Hematopoietic multipotent progenitor cell treated with erythropoietin and hydrocortisone succinate and interleukin-3 and kit ligand, for 17 days (in vitro differentiated cells): ENCODE data around the gene UBFD1.
"Not testable (repeated sequence)": the region's sequence is repeated elsewhere in the genome, so short reads cannot be mapped to it uniquely, and the experiment has no call there.

Experiments
- DNase-seq: peaks from one replicate; pipeline ENCODE4 v3.0.0-alpha.2; 2015; ENCODE audit warnings: low spot score

The UBFD1 gene

DNA sequence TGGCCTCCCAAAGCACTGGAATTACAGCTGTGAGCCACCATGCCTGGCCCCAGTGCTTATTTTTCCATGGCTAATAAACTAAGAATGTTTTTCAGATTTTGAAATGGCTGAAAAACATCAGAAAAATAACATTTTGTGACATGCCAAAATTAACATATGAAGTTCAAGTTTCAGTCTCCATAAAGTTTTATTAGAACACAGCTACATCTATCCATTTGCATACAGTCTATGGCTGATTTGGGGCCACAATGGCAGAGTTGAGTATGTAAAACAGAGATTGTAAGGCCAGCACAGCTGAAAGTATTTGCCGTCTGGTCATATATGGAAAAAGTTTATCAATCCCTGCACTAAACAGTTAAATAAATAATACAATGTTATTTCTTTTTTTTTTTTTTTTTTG lies 52.4 kb downstream of the UBFD1 start:
- no peak for DNase-seq

DNA sequence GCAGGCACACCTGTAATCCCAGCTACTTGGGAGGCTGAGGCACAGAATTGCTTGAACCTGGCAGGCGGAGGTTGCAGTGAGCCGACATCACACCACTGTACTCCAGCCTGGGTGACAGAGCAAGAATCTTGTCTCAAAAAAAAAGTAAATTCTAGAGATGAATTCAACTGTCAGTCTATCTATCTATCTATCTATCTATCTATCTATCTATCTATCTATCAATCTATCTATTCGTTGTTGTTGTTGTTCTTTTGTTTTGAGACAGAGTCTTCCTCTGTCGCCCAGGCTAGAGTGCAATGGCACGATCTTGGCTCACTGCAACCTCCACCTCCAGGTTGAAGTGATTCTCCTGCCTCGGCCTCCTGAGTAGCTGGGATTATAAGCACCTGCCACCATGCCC lies 53.4 kb downstream of the UBFD1 start:
- DNase-seq, result not testable (repeated sequence)

GRCh38 chr16:23611936-23612335 lies 54.4 kb downstream of the UBFD1 start:
- DNase-seq, result no peak

DNA sequence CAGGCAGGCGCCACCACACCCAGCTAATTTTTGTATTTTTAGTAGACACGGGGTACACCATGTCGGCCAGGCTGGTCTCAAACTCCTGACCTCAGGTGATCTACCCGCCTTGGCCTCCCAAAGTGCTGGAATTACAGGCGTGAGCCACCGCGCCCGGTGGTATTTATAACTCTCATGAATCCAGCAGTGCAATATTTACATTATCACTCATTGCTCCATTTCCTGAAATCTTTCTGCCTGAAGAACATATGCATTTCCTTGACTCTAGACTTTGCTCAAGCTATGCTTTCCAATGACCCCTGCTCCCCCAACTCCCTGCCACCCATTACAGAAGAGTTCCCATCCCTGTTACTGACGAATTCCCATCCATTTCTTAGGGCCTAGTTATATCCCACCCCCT lies 58.3 kb downstream of the UBFD1 start:
- no peak for DNase-seq
